CD8-positive, alpha-beta memory T cell (primary cell): Measurements from ENCODE around the gene C12orf42. TPM values are rescaled to one million over a fixed set of nuclear protein-coding genes. Genes with fewer than 3 reads are reported as not detected.
"Not testable (repeated sequence)": the region's sequence is repeated elsewhere in the genome, so short reads cannot be mapped to it uniquely, and the experiment has no call there.

Experiments used
- CTCF ChIA-PET: fragments of 350-600 bp; sonication (Branson Sonifier 250); formaldehyde crosslinking; loops from one replicate; lab custom pipeline; 2021; ENCODE audit warnings: antibody characterized with exemption; lab: Charles Lee
- POLR2A ChIA-PET: fragments of 350-600 bp; sonication (Branson Sonifier 250); formaldehyde crosslinking; loops from one replicate; lab custom pipeline; 2021; ENCODE audit warnings: antibody characterized with exemption; lab: Charles Lee
- DNase-seq, 5 donors: peaks; one replicate each; pipeline versions ENCODE4 v3.0.0 to v3.0.0-alpha.2; 2020 to 2022; ENCODE audit warnings: mixed read lengths in 1 of 5
- H3K27ac ChIP-seq: one replicate; pipeline ENCODE4 v1.7.0; 2013; ENCODE audit warnings: low read depth, mild to moderate bottlenecking, low read length, moderate library complexity
- H3K27me3 ChIP-seq: 2 replicates; pipeline ENCODE4 v1.7.0; 2013; ENCODE audit warnings: low read length, mild to moderate bottlenecking; ENCODE audit not compliant: insufficient read depth, poor library complexity, severe bottlenecking
- H3K36me3 ChIP-seq: 2 replicates; pipeline ENCODE4 v1.7.0; 2013; ENCODE audit warnings: mild to moderate bottlenecking, low read length, moderate library complexity; ENCODE audit not compliant: insufficient read depth
- H3K4me1 ChIP-seq: 2 replicates; pipeline ENCODE4 v1.7.0; 2013; ENCODE audit warnings: mild to moderate bottlenecking, low read length, moderate library complexity; ENCODE audit not compliant: insufficient read depth
- H3K4me3 ChIP-seq: 2 replicates; pipeline ENCODE4 v1.7.0; 2013; ENCODE audit warnings: mild to moderate bottlenecking, low read length
- H3K9me3 ChIP-seq: 2 replicates; pipeline ENCODE4 v1.7.0; 2013; ENCODE audit warnings: mild to moderate bottlenecking, low read length
- H3K27ac Mint-ChIP-seq, 8 donors: one replicate each; pipeline ENCODE4 v1.8.0; 2020 to 2021; ENCODE audit warnings: mixed read lengths in 8 of 8, mild to moderate bottlenecking in 6 of 8, inconsistent platforms in 3 of 8, moderate library complexity in 3 of 8
- H3K27me3 Mint-ChIP-seq, 2 donors: one replicate each; pipeline ENCODE4 v1.8.0; 2020 to 2021; ENCODE audit warnings: mixed read lengths in 2 of 2, mild to moderate bottlenecking in 1 of 2, moderate library complexity in 1 of 2
- H3K36me3 Mint-ChIP-seq, 3 donors: one replicate each; pipeline ENCODE4 v1.8.0; 2020 to 2021; ENCODE audit warnings: mixed read lengths in 3 of 3, inconsistent platforms in 1 of 3, mild to moderate bottlenecking in 1 of 3
- H3K4me1 Mint-ChIP-seq, 3 donors: one replicate each; pipeline ENCODE4 v1.8.0; 2020 to 2021; ENCODE audit warnings: mixed read lengths in 3 of 3, inconsistent platforms in 1 of 3, mild to moderate bottlenecking in 1 of 3
- H3K4me3 Mint-ChIP-seq, 7 donors: one replicate each; pipeline ENCODE4 v1.8.0; 2020 to 2021; ENCODE audit warnings: mixed read lengths in 7 of 7, mild to moderate bottlenecking in 6 of 7, moderate library complexity in 4 of 7, inconsistent platforms in 2 of 7
- H3K9me3 Mint-ChIP-seq, 5 donors: one replicate each; pipeline ENCODE4 v1.8.0; 2020 to 2022; ENCODE audit warnings: mixed read lengths in 5 of 5, mild to moderate bottlenecking in 3 of 5, moderate library complexity in 2 of 5, inconsistent platforms in 1 of 5
- polyA plus RNA-seq: library from polyadenylated mRNA; unstranded; fragments of 300-500 nt; fragmentation: Illumina TruSeq; gene quantifications from one replicate; pipeline ENCODE4 v1.2.3, GENCODE V29; 2021
- total RNA-seq, 2 experiments: library from RNA; stranded (reverse); gene quantifications; one replicate each; pipeline ENCODE4 v1.2.3, GENCODE V29; 2021

Gene C12orf42
- total and polyA plus RNA-seq, 3 experiments from 2014 or later: 1.2 to 6.8 (median 1.2) TPM

DNA sequence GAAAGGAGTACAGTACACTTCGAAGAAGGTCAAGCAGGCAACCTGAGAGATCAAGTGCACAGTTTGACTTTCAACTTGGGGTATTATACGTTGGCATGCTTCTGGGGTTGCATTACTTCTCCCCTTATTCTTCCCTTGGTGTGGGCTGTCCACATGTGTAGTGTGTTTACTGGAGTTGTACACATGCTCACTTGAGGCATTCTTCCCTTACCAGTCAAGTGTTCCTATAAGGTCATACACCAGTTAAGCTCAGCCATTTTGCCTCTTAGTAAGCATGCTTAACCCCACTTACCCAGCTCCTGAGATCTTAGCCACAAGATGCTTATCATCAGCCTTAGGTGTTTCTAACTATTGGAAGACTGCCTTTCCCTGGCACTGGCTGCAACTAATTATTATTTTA is 63.8 kb downstream of the C12orf42 start:
- peak overlapping the region in 1 of 8 donors; percentile 10 for H3K27ac Mint-ChIP-seq
- no peak for DNase-seq
- no peaks in the 10 kb centered on the region for H3K36me3 ChIP-seq
- peaks cover 13 to 32% (median 26%) of the 10 kb centered on the region in 5 donors for H3K9me3 Mint-ChIP-seq
- no peaks in the 10 kb centered on the region for H3K9me3 ChIP-seq
- H3K36me3 Mint-ChIP-seq: peaks cover 15 to 34% (median 22%) of the 10 kb centered on the region in 3 donors
- CTCF ChIA-PET: no interaction called here
- H3K4me1 Mint-ChIP-seq: peaks cover 27 to 41% (median 35%) of the 10 kb centered on the region in 3 donors
- no peaks in the 10 kb centered on the region for H3K27me3 ChIP-seq
- POLR2A ChIA-PET: no interaction called here
- H3K4me1 ChIP-seq: no peaks in the 10 kb centered on the region
- H3K27ac ChIP-seq: no peak overlapping the region
- H3K4me3 ChIP-seq: no peak overlapping the region
- H3K27me3 Mint-ChIP-seq: peaks cover 0 to 1% of the 10 kb centered on the region in 2 donors
- no peak overlapping the region for H3K4me3 Mint-ChIP-seq

DNA sequence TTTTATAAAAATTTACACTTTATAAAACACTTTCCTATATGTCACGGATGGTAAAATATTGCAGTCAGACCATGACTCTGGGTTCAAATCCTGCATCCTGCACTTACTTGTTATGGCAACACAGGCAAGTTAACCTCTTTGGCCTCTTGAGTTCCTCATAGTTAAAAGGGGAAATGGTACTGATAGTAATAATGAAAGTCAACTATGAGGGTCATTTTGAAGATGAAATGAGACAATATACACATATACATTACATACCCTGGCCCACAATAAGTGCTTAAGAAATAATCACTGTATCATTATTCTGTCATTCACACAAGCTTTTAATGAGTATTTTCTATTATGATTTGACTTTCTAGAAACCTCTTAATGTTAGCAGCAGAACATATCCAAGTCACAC is 64.4 kb downstream of the C12orf42 start:
- CTCF ChIA-PET: no interaction called here
- Mint-ChIP-seq H3K27ac (no peak overlapping the region), H3K4me1 (peaks cover 28 to 41% (median 35%) of the 10 kb centered on the region in 3 donors), H3K9me3 (peaks cover 13 to 34% (median 26%) of the 10 kb centered on the region in 5 donors), H3K4me3 (no peak overlapping the region), H3K27me3 (peaks cover 0 to 1% of the 10 kb centered on the region in 2 donors), H3K36me3 (peaks cover 17 to 39% (median 22%) of the 10 kb centered on the region in 3 donors)
- H3K4me3 ChIP-seq: no peak overlapping the region
- DNase-seq: no peak
- H3K4me1 ChIP-seq: no peaks in the 10 kb centered on the region
- POLR2A ChIA-PET: no interaction called here
- no peaks in the 10 kb centered on the region for H3K36me3 ChIP-seq
- no peaks in the 10 kb centered on the region for H3K9me3 ChIP-seq
- no peaks in the 10 kb centered on the region for H3K27me3 ChIP-seq
- no peak overlapping the region for H3K27ac ChIP-seq

DNA sequence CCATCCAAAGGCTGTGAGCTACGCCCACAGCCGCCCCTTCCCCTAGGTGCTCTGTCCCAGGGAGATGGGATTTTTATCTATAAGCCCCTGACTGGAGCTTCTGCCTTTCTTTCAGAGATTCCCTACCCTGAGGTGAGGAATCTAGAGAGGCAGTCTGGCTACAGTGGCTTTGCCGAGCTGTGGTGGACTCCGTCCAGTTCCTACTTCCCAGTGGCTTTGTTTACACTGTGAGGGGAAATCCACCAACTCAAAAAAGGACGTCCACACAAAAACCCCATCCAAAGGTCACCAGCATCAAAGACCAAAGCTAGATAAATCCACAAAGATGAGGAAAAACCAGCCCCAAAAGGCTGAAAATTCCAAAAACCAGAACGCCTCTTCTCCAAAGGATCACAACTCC is 70.1 kb downstream of the C12orf42 start:
- POLR2A ChIA-PET, H3K36me3 ChIP-seq, H3K27ac ChIP-seq, DNase-seq, H3K27me3 ChIP-seq, H3K4me3 Mint-ChIP-seq, H3K4me1 ChIP-seq, H3K9me3 ChIP-seq, H3K27me3 Mint-ChIP-seq, H3K4me3 ChIP-seq: not testable (repeated sequence)
- CTCF ChIA-PET: interaction anchor here (1.6 to 1.7 kb wide), 2 partner anchors 78 kb away, joined by 3 read pairs; no protein-coding TSS in a partner anchor
- peaks cover 5 to 12% (median 9%) of the 10 kb centered on the region in 3 donors for H3K4me1 Mint-ChIP-seq
- H3K36me3 Mint-ChIP-seq: peaks cover 20 to 29% (median 23%) of the 10 kb centered on the region in 3 donors
- H3K9me3 Mint-ChIP-seq: peaks cover 12 to 24% (median 14%) of the 10 kb centered on the region in 5 donors
- peak overlapping the region in 1 of 8 donors; percentile 62 for H3K27ac Mint-ChIP-seq

DNA sequence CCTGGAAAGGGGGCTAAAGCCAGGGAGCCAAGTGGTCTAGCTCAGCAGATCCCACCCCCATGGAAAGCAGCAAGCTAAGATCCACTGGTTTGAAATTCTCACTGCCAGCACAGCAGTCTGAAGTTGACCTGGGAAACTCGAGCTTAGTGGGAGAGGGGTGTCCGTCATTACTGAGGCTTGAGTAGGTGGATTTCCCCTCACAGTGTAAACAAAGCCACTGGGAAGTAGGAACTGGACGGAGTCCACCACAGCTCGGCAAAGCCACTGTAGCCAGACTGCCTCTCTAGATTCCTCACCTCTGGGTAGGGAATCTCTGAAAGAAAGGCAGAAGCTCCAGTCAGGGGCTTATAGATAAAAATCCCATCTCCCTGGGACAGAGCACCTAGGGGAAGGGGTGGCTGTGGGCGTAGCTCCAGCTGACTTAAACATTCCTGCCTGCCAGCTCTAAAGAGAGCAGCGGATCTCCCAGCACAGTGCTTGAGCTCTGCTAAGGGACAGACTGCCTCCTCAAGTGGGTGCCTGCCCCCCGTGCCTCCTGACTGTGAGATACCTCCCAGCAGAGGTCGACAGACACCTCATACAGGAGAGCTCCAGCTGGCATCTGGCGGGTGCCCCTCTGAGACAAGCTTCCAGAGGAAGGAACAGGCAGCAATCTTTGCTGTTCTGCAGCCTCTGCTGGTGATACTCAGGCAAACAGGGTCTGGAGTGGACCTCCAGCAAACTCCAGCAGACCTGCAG is 70.8 kb downstream of the C12orf42 start:
- H3K9me3 ChIP-seq, H3K27me3 Mint-ChIP-seq, H3K4me3 ChIP-seq, H3K4me1 ChIP-seq, POLR2A ChIA-PET, H3K4me3 Mint-ChIP-seq, H3K36me3 ChIP-seq, H3K27ac ChIP-seq, H3K27me3 ChIP-seq: not testable (repeated sequence)
- Mint-ChIP-seq H3K36me3 (peaks cover 17 to 29% (median 18%) of the 10 kb centered on the region in 3 donors), H3K27ac (peak overlapping the region in 1 of 8 donors; percentile 49), H3K9me3 (peaks cover 10 to 20% (median 13%) of the 10 kb centered on the region in 5 donors), H3K4me1 (peaks cover 5 to 12% (median 9%) of the 10 kb centered on the region in 3 donors)
- DNase-seq: peak in 1 of 5 donors; percentile 47
- CTCF ChIA-PET: interaction anchor here (1.6 to 1.7 kb wide), 2 partner anchors 78 to 79 kb away, joined by 3 read pairs; no protein-coding TSS in a partner anchor

DNA sequence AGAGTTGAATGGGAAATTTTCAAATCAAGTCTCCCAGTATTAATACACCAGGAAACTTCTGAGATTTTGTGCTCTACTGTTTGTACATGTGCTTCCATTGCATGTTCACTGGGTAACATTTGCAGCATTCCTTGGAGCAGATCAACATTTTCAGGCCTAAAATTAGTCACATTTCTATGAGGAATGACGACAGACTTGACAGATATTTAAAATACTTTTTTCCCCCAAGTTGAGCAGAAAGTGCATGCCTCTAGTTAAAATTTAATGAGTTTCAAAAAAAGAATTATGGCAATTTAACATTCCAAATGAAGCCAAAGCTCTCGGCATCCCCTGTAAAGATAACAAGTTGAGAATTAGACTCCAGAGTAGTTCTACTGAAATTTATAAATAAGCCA is 72.3 kb downstream of the C12orf42 start:
- H3K36me3 Mint-ChIP-seq: peaks cover 15 to 25% (median 15%) of the 10 kb centered on the region in 3 donors
- Histone ChIP-seq H3K36me3 (no peaks in the 10 kb centered on the region), H3K27me3 (no peaks in the 10 kb centered on the region), H3K4me3 (no peak overlapping the region), H3K4me1 (no peaks in the 10 kb centered on the region), H3K9me3 (no peaks in the 10 kb centered on the region), H3K27ac (no peak overlapping the region)
- POLR2A ChIA-PET: no interaction called here
- DNase-seq: no peak
- H3K27me3 Mint-ChIP-seq: no peaks in the 10 kb centered on the region
- CTCF ChIA-PET: no interaction called here
- H3K4me1 Mint-ChIP-seq: peaks cover 5 to 9% (median 6%) of the 10 kb centered on the region in 3 donors
- peaks cover 6 to 16% (median 9%) of the 10 kb centered on the region in 5 donors for H3K9me3 Mint-ChIP-seq
- H3K4me3 Mint-ChIP-seq: no peak overlapping the region
- H3K27ac Mint-ChIP-seq: no peak overlapping the region

DNA sequence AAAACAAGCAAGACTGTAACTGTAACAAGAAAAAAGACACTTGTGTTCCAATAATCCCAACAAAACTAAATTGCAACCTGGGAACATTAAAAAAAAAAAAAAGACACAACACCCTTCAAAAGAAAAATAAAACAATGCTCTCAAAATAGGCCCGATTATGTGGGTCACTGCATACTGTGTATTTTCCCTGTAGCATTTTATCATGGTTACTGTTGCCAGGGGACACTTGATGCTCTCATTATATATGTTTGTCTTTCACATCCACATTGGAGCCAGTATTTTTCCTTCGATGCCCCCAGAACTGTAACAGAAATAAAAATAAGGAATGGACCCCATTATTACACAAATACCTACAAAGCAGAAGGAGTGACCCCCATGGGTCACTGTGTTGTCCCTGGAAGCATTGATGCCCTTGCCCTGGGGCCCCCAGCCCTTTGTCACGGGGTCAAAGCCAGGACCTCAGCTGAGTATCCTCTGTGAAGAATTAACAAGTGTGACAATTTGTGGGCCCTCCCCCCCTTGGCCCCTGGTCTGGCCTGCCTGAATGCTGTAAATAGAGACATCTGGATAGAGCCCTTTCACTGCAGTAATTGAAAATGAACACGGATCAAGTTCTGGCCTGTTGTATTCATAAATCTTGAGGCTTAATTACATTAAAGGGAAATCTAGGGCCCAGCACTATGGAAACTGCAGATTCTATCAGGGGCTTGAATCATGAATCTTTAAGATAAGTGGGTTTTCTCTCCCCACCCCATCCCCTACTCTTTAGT is 72.8 kb downstream of the C12orf42 start:
- Mint-ChIP-seq H3K27ac (no peak overlapping the region), H3K27me3 (no peaks in the 10 kb centered on the region), H3K4me3 (no peak overlapping the region), H3K9me3 (peaks cover 5 to 12% (median 8%) of the 10 kb centered on the region in 5 donors), H3K36me3 (peaks cover 15 to 23% (median 15%) of the 10 kb centered on the region in 3 donors), H3K4me1 (peaks cover 5 to 7% (median 6%) of the 10 kb centered on the region in 3 donors)
- Histone ChIP-seq H3K27ac (no peak overlapping the region), H3K27me3 (no peaks in the 10 kb centered on the region), H3K4me1 (no peaks in the 10 kb centered on the region), H3K4me3 (no peak overlapping the region), H3K36me3 (no peaks in the 10 kb centered on the region), H3K9me3 (no peaks in the 10 kb centered on the region)
- CTCF ChIA-PET: no interaction called here
- no peak for DNase-seq
- POLR2A ChIA-PET: no interaction called here

DNA sequence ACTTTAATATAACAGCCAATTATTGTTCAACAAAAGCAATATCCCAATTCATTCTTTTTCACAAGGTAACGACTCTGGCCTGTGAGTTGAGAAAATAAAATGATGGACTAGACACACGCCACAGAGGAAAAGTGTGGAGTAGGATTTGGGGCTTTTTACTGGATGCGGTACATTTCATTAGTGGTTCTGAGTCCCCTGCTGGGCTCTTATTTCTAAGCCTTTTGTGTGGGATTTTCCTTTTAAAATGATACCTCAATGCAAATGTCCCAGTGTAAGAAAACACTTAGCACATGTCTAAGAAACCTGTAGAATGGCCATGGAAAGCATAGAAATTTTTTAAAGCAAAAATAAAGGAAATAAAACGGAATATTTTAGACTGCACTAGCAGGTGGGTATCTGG is 73.4 kb downstream of the C12orf42 start:
- POLR2A ChIA-PET: no interaction called here
- H3K4me1 Mint-ChIP-seq: peaks cover under 1 to 5% (median 2%) of the 10 kb centered on the region in 3 donors
- peaks cover 0 to 6% (median 2%) of the 10 kb centered on the region in 5 donors for H3K9me3 Mint-ChIP-seq
- Histone ChIP-seq H3K36me3 (no peaks in the 10 kb centered on the region), H3K27ac (no peak overlapping the region), H3K4me3 (no peak overlapping the region), H3K9me3 (no peaks in the 10 kb centered on the region), H3K27me3 (no peaks in the 10 kb centered on the region), H3K4me1 (no peaks in the 10 kb centered on the region)
- no peak for DNase-seq
- no peak overlapping the region for H3K4me3 Mint-ChIP-seq
- H3K27ac Mint-ChIP-seq: no peak overlapping the region
- no peaks in the 10 kb centered on the region for H3K27me3 Mint-ChIP-seq
- H3K36me3 Mint-ChIP-seq: peaks cover 9 to 21% (median 10%) of the 10 kb centered on the region in 3 donors
- CTCF ChIA-PET: no interaction called here

DNA sequence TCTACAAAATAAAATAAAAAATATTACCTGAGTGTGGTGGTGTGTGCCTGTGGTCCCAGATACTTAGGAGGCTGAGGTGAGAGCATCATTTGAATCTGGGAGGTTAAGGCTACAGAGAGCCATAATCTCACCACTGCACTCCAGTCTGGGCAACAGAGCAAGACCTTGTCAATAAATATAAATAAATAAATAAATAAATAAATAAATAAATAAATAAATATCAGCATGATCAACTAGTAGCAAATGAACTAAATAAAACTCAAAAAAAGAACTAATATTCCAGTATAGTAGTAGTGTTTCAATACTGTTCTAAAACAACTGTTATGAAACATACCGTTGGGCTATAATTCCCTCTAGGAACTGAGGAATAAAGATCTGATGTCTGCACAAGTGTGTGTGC is 74.4 kb downstream of the C12orf42 start:
- DNase-seq: no peak
- peaks cover 0 to 2% (median 0%) of the 10 kb centered on the region in 5 donors for H3K9me3 Mint-ChIP-seq
- no peak overlapping the region for H3K4me3 Mint-ChIP-seq
- Histone ChIP-seq H3K27ac (no peak overlapping the region), H3K9me3 (no peaks in the 10 kb centered on the region), H3K4me1 (no peaks in the 10 kb centered on the region), H3K27me3 (no peaks in the 10 kb centered on the region), H3K4me3 (no peak overlapping the region), H3K36me3 (no peaks in the 10 kb centered on the region)
- peaks cover 0 to 4% (median 2%) of the 10 kb centered on the region in 3 donors for H3K4me1 Mint-ChIP-seq
- no peaks in the 10 kb centered on the region for H3K27me3 Mint-ChIP-seq
- ChIA-PET POLR2A (no interaction called here), CTCF (no interaction called here)
- peaks cover 3 to 19% (median 8%) of the 10 kb centered on the region in 3 donors for H3K36me3 Mint-ChIP-seq
- H3K27ac Mint-ChIP-seq: no peak overlapping the region
